Spleen (tissue), 11 donors: ENCODE results near the gene PIK3C2G. TPM values are rescaled to one million over a fixed set of nuclear protein-coding genes. Genes with fewer than 3 reads are reported as not detected.

ENCODE experiments used
- DNase-seq: peaks from one replicate; pipeline ENCODE4 v3.0.0-alpha.2; 2020
- H3K27ac ChIP-seq, 8 donors: fragments of 200-600 bp; sonication (generic) in 7 of 8; 1 replicate in 4 of 8; 2 replicates in 4 of 8; pipeline versions ENCODE4 v1.5.0 to v1.8.0; 2016 to 2021; ENCODE audit warnings: inconsistent platforms in 4 of 8, mild to moderate bottlenecking in 4 of 8, moderate library complexity in 1 of 8
- H3K27me3 ChIP-seq, 7 donors: fragments of 200-600 bp; sonication (generic) in 6 of 7; replicated peaks in 1 of 7; 1 replicate in 4 of 7; 2 replicates in 3 of 7; pipeline versions ENCODE4 v1.5.0 to v1.8.0; 2016 to 2021; ENCODE audit warnings: inconsistent platforms in 3 of 7, mild to moderate bottlenecking in 1 of 7
- H3K36me3 ChIP-seq, 6 donors: fragments of 200-600 bp; sonication (generic) in 5 of 6; 1 replicate in 4 of 6; 2 replicates in 2 of 6; pipeline versions ENCODE4 v1.5.0 to v1.8.0; 2016 to 2021; ENCODE audit warnings: inconsistent platforms in 2 of 6
- H3K4me1 ChIP-seq, 6 donors: fragments of 200-600 bp; sonication (generic) in 5 of 6; 1 replicate in 3 of 6; 2 replicates in 3 of 6; pipeline versions ENCODE4 v1.5.0 to v1.8.0; 2016 to 2021; ENCODE audit warnings: inconsistent platforms in 3 of 6
- H3K4me3 ChIP-seq, 8 donors: fragments of 200-600 bp; sonication (generic) in 7 of 8; 1 replicate in 4 of 8; 2 replicates in 4 of 8; pipeline versions ENCODE4 v1.5.0 to v1.8.0; 2016 to 2021; ENCODE audit warnings: inconsistent platforms in 4 of 8, mild to moderate bottlenecking in 4 of 8, moderate library complexity in 2 of 8
- H3K9me3 ChIP-seq, 8 donors: fragments of 200-600 bp; sonication (generic) in 7 of 8; 1 replicate in 4 of 8; 2 replicates in 4 of 8; pipeline versions ENCODE4 v1.5.0 to v1.8.0; 2016 to 2021; ENCODE audit warnings: inconsistent platforms in 4 of 8
- POLR2A ChIP-seq, 3 donors: fragments of 450-650 bp; IDR thresholded peaks; one replicate each; pipeline ENCODE4 v1.5.1; 2017; ENCODE audit warnings: antibody characterized with exemption in 3 of 3, mild to moderate bottlenecking in 1 of 3
- POLR2AphosphoS5 ChIP-seq, 3 donors: sonication (generic); formaldehyde crosslinking; IDR thresholded peaks; one replicate each; pipeline ENCODE4 v1.5.1; 2017; ENCODE audit warnings: antibody characterized with exemption in 3 of 3
- WGBS, 5 donors: extraction: QIAGEN DNeasy Blood & Tissue Kit in 3 of 5; methylation state at CpG; one replicate each; pipeline versions ENCODE4 v1.1.5 to v1.1.7; 2013 to 2018; 5-methylcytosine and 5-hydroxymethylcytosine counted together
- intact Hi-C: fragments of 100-400 bp; cut with DNase I; formaldehyde crosslinking; loops from one replicate; pipeline ENCODE4 v1.15.0; 2023; ENCODE audit warnings: low total_unique reads
- polyA plus RNA-seq, 3 donors: library from polyadenylated mRNA; stranded (reverse); fragments of 200-250 nt; gene quantifications; one replicate each; pipeline ENCODE4 v1.2.1, GENCODE V29; 2013
- total RNA-seq, 7 donors: library from RNA; depleted of rRNA in 3 of 7; stranded (reverse); fragments of >200 nt in 3 of 7; fragmentation: NEBNext Ultra II Directional in 4 of 7; extraction: Animal tissue kit (Norgen Biotek cat#: 25700) in 4 of 7; gene quantifications; one replicate each; pipeline versions ENCODE4 v1.1.0 to v1.2.1, GENCODE V29; 2016 to 2021
- TF ChIP-seq, protein P1 (sequence below), 11 experiments: fragments of 200-600 bp in 7 of 11; fragments of 450-650 bp in 4 of 11; sonication (generic) in 4 of 11; IDR thresholded peaks in 8 of 11; conservative IDR thresholded peaks in 3 of 11; 1 replicate in 7 of 11; 2 replicates in 4 of 11; pipeline versions ENCODE4 v1.4.0 to v1.8.0; 2016 to 2021; ENCODE audit warnings: antibody characterized with exemption in 11 of 11, inconsistent platforms in 4 of 11, mild to moderate bottlenecking in 1 of 11
- donor health status: healthy with polysubstance abuse.
- donor health status: DM: no; HTN: no; CAD: no; lungs with moderate emphysema.
- donor health status: DM: no; HTN: no; CAD: no.
- donor health status: Bipolar disorder and iron deficiency.
- donor health status: healthy.
- donor health status: DM: no; HTN: no; CAD: no.
- donor health status: DM: yes; HTN: yes; CAD: no.

Gene PIK3C2G
- total and polyA plus RNA-seq, 10 donors: not detected

GRCh38 chr12:18643681-18644080 is 382.4 kb downstream of the PIK3C2G start:
- no peaks in the 10 kb centered on the region for H3K27me3 ChIP-seq
- H3K4me1 ChIP-seq: no peaks in the 10 kb centered on the region
- no peak overlapping the region for H3K4me3 ChIP-seq
- H3K9me3 ChIP-seq: no peaks in the 10 kb centered on the region
- no peak for DNase-seq
- H3K27ac ChIP-seq: no peak overlapping the region
- intact Hi-C loops: no loop called here
- H3K36me3 ChIP-seq: no peaks in the 10 kb centered on the region
- WGBS, 5 donors: 59 to 75% (median 67%) methylated on average over 5 of the region's 5 CpGs
- TF ChIP-seq, protein P1, sequence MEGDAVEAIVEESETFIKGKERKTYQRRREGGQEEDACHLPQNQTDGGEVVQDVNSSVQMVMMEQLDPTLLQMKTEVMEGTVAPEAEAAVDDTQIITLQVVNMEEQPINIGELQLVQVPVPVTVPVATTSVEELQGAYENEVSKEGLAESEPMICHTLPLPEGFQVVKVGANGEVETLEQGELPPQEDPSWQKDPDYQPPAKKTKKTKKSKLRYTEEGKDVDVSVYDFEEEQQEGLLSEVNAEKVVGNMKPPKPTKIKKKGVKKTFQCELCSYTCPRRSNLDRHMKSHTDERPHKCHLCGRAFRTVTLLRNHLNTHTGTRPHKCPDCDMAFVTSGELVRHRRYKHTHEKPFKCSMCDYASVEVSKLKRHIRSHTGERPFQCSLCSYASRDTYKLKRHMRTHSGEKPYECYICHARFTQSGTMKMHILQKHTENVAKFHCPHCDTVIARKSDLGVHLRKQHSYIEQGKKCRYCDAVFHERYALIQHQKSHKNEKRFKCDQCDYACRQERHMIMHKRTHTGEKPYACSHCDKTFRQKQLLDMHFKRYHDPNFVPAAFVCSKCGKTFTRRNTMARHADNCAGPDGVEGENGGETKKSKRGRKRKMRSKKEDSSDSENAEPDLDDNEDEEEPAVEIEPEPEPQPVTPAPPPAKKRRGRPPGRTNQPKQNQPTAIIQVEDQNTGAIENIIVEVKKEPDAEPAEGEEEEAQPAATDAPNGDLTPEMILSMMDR (IDR thresholded peaks at IDR 0.05 in 8 of 11, conservative IDR thresholded peaks at IDR 0.05 in 3 of 11): no peak
- TF ChIP-seq POLR2A (IDR thresholded peaks at IDR 0.05) (no peak), POLR2AphosphoS5 (IDR thresholded peaks at IDR 0.05) (no peak)

- intact Hi-C loops: no loop called here
Observed at GRCh38 chr12:18644564-18644963, 383.2 kb downstream of the PIK3C2G start.

GRCh38 chr12:18646286-18646890 is 385.1 kb downstream of the PIK3C2G start:
- intact Hi-C loops: no loop called here
- no peak for DNase-seq
- H3K9me3 ChIP-seq: no peaks in the 10 kb centered on the region
- WGBS, 5 donors: 80 to 86% (median 84%) methylated on average over 6 of the region's 6 CpGs
- H3K4me1 ChIP-seq: no peaks in the 10 kb centered on the region
- H3K27ac ChIP-seq: no peak overlapping the region
- H3K36me3 ChIP-seq: no peaks in the 10 kb centered on the region
- TF ChIP-seq POLR2AphosphoS5 (IDR thresholded peaks at IDR 0.05) (no peak), POLR2A (IDR thresholded peaks at IDR 0.05) (no peak)
- TF ChIP-seq, protein P1 (IDR thresholded peaks at IDR 0.05 in 8 of 11, conservative IDR thresholded peaks at IDR 0.05 in 3 of 11): no peak
- H3K4me3 ChIP-seq: no peak overlapping the region
- no peaks in the 10 kb centered on the region for H3K27me3 ChIP-seq

More at GRCh38 chr12:18644564-18644963, 383.2 kb downstream of the PIK3C2G start:
- no peak overlapping the region for H3K27ac ChIP-seq
- H3K4me1 ChIP-seq: no peaks in the 10 kb centered on the region
- no peaks in the 10 kb centered on the region for H3K36me3 ChIP-seq
- H3K9me3 ChIP-seq: no peaks in the 10 kb centered on the region
- no peaks in the 10 kb centered on the region for H3K27me3 ChIP-seq
- WGBS, 5 donors: 81 to 92% (median 87%) methylated on average over 3 of the region's 3 CpGs
- H3K4me3 ChIP-seq: no peak overlapping the region
- no peak for DNase-seq
- TF ChIP-seq POLR2A (IDR thresholded peaks at IDR 0.05) (no peak), POLR2AphosphoS5 (IDR thresholded peaks at IDR 0.05) (no peak)
- TF ChIP-seq, protein P1 (IDR thresholded peaks at IDR 0.05 in 8 of 11, conservative IDR thresholded peaks at IDR 0.05 in 3 of 11): no peak

DNA sequence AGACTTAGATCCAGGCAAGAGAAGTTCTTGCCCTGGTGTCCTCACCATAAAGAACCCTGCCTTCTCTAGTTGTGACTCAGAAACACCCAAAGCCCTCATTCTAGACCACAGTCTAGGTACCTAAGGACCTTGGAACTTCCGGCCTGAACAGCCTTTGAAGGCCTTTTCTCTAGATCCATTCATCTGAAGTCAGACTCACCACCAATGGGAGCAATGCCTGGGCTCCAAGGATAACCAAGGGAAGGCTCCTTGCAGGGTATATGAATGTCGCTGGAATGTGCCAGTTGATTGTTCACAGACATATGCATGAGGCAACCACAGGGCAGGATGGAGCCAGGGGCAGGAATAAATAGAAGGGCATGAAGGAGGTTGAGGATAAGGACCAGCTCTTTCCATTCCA is 390.2 kb downstream of the PIK3C2G start:
- Histone ChIP-seq H3K36me3 (no peaks in the 10 kb centered on the region), H3K4me1 (no peaks in the 10 kb centered on the region), H3K27ac (no peak overlapping the region), H3K27me3 (no peaks in the 10 kb centered on the region), H3K4me3 (no peak overlapping the region), H3K9me3 (peaks cover 0 to 9% (median 5%) of the 10 kb centered on the region in 8 donors)
- no peak for DNase-seq
- WGBS, 5 donors: 65 to 94% (median 78%) methylated on average over 2 of the region's 2 CpGs
- intact Hi-C loops: no loop called here
- TF ChIP-seq, protein P1 (IDR thresholded peaks at IDR 0.05 in 8 of 11, conservative IDR thresholded peaks at IDR 0.05 in 3 of 11): no peak
- TF ChIP-seq POLR2AphosphoS5 (IDR thresholded peaks at IDR 0.05) (no peak), POLR2A (IDR thresholded peaks at IDR 0.05) (no peak)
